Tibial nerve (tissue), 4 donors: ENCODE data around the gene ERC2.

Experiments
- EP300 ChIP-seq, 2 donors: sonication (generic); formaldehyde crosslinking; IDR thresholded peaks; one replicate each; pipeline ENCODE4 v1.6.1; 2017; ENCODE audit warnings: antibody characterized with exemption in 2 of 2, mild to moderate bottlenecking in 1 of 2
- TF ChIP-seq, protein P1 (sequence below), 5 experiments: fragments of 200-600 bp in 3 of 5; fragments of 450-650 bp in 2 of 5; sonication (generic) in 3 of 5; IDR thresholded peaks; one replicate each; pipeline ENCODE4 v1.5.1; 2016 to 2019; ENCODE audit warnings: antibody characterized with exemption in 5 of 5, mild to moderate bottlenecking in 3 of 5, moderate library complexity in 2 of 5

DNA sequence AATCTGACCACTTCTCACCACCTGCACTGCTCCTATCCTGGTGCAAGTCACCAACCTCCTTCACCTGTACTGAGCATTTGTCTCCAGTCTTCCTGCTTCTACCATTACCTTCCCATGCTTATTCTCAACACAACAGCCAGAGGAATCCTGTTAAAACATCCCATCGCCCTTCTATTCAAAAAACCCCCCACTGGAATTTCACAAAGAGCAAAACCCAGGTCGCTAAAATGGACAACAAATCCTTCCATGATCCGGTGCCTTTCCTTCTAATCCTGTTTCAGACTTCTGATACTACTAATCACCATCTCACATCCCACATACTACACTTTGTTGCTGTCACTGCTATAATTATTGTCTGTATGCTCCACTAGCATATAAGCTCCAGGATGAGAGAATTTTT lies 85.2 kb downstream of the ERC2 start:
- TF ChIP-seq, protein P1, sequence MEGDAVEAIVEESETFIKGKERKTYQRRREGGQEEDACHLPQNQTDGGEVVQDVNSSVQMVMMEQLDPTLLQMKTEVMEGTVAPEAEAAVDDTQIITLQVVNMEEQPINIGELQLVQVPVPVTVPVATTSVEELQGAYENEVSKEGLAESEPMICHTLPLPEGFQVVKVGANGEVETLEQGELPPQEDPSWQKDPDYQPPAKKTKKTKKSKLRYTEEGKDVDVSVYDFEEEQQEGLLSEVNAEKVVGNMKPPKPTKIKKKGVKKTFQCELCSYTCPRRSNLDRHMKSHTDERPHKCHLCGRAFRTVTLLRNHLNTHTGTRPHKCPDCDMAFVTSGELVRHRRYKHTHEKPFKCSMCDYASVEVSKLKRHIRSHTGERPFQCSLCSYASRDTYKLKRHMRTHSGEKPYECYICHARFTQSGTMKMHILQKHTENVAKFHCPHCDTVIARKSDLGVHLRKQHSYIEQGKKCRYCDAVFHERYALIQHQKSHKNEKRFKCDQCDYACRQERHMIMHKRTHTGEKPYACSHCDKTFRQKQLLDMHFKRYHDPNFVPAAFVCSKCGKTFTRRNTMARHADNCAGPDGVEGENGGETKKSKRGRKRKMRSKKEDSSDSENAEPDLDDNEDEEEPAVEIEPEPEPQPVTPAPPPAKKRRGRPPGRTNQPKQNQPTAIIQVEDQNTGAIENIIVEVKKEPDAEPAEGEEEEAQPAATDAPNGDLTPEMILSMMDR (IDR thresholded peaks at IDR 0.05) = no peak
- no peak for TF ChIP-seq EP300 (IDR thresholded peaks at IDR 0.05)
